GM12873 (cell line): ENCODE results near the gene MIAT.

Source experiments
- TF ChIP-seq, protein P1 (sequence below): IDR thresholded peaks from 2 replicates; pipeline ENCODE4 v1.5.1; 2012; ENCODE audit warnings: low read depth, mild to moderate bottlenecking, moderate library complexity, low read length, control low read depth; ENCODE audit not compliant: insufficient read depth; ENCODE audit errors: missing control alignments

MIAT gene

DNA sequence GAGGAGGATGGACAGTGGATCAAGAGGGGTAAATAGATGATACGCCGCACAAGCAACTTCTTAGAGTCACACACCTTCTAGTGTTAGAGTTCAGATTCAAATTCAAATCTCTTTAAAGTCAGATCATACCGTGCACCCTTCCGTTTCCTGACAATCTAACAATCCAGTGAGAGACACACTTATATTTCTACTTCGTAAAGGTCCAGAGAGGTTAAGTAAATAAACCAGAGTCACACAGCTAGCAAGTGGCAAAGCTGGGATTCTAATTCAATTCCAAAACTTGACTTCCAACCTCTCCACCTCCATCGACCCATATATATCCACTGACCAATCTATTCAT, 34.0 kb downstream of the MIAT start:
- TF ChIP-seq, protein P1, sequence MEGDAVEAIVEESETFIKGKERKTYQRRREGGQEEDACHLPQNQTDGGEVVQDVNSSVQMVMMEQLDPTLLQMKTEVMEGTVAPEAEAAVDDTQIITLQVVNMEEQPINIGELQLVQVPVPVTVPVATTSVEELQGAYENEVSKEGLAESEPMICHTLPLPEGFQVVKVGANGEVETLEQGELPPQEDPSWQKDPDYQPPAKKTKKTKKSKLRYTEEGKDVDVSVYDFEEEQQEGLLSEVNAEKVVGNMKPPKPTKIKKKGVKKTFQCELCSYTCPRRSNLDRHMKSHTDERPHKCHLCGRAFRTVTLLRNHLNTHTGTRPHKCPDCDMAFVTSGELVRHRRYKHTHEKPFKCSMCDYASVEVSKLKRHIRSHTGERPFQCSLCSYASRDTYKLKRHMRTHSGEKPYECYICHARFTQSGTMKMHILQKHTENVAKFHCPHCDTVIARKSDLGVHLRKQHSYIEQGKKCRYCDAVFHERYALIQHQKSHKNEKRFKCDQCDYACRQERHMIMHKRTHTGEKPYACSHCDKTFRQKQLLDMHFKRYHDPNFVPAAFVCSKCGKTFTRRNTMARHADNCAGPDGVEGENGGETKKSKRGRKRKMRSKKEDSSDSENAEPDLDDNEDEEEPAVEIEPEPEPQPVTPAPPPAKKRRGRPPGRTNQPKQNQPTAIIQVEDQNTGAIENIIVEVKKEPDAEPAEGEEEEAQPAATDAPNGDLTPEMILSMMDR: no peak

DNA sequence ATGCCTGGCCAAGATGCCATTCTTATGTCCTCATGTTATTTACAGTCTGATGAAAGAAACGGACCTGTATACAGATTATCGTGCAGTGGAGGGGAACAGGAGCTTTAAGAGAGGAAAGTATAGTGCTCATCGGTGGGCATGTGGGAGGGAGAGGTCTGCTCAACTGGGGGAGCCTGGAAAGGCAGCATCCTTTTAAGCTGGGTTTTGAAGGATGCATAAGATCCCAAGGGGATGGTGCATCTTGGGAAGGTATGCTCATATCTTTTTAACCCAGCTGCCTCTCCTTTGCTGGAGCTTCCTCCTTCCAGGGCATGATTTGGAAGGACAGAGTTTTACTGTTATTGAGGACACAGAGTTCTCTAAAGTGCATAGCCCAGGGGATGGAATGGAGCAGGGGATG, 34.8 kb downstream of the MIAT start:
- TF ChIP-seq, protein P1: no peak

DNA sequence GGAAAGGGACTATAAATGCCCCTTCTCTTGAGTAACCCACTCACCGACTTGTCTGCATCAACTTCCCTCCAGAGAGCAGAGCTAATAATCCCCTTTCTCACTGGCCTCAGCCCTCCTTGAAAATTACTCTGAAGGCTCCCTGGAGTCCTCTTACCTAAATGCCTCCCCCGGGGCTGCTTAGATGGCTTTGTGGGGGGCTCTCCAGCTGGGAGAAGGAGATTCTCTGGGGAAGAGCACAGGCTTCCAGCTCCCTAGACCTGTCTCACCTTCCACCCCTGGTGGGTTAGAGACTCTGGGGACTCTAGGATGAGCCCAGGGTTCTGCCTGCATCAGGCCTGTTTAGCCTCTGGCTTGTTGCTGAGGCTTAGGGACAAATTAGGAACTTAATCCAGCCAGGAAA, 39.8 kb downstream of the MIAT start:
- TF ChIP-seq, protein P1: no peak

DNA sequence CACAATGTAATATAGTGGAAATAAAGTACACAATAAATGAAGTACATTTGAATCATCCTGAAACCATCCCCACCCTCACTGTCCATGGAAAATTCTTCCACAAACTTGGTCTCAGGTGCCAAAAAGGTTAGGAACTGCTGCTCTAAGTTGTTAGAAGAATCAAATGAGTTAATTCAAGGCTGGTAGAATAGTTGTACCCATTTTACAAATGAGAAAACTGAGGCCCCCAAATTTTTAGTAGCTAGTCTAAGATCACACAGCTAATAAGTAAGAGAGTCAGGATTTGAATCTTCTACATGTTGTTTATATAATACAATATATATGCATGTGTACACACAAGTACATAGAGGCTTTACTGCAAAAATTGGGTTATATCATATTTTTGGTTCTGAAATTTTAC, 43.1 kb downstream of the MIAT start:
- TF ChIP-seq, protein P1: no peak

DNA sequence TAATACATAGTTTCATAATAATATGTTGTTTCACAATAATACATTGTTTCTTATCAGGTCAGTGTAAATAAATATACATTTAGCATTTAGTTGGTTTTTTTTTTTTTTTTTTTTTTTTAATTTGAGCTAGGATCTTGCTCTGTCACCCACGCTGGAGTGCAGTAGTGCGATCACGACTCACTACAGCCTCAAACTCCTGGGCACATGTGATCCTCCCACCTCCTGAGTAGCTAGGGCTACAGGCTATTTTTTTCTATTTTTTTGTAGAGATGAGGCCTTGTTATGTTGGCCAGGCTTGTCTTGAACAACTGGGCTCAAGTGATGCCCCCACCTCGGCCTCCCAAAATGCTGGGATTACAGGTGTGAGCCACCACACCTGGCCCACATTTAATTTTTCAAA, 43.5 kb downstream of the MIAT start:
- TF ChIP-seq, protein P1: no peak

DNA sequence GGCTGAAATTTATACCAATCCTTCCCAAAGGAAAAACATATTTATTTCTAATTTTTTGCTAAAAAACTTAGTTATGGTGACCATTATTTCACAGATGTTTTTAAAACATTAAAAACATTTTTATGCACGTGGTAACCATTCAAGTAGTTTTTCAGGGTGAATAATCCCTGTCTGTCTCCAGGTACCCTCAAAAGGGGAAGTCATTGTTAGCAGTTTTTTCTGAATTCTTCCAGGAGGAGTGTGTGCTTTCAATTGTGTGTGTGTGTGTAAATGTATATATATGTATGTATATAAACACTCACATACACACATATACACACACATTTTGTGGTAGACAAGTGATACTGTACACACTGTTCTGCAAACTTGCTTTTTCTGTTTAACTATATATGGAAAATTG, 43.9 kb downstream of the MIAT start:
- TF ChIP-seq, protein P1: no peak

DNA sequence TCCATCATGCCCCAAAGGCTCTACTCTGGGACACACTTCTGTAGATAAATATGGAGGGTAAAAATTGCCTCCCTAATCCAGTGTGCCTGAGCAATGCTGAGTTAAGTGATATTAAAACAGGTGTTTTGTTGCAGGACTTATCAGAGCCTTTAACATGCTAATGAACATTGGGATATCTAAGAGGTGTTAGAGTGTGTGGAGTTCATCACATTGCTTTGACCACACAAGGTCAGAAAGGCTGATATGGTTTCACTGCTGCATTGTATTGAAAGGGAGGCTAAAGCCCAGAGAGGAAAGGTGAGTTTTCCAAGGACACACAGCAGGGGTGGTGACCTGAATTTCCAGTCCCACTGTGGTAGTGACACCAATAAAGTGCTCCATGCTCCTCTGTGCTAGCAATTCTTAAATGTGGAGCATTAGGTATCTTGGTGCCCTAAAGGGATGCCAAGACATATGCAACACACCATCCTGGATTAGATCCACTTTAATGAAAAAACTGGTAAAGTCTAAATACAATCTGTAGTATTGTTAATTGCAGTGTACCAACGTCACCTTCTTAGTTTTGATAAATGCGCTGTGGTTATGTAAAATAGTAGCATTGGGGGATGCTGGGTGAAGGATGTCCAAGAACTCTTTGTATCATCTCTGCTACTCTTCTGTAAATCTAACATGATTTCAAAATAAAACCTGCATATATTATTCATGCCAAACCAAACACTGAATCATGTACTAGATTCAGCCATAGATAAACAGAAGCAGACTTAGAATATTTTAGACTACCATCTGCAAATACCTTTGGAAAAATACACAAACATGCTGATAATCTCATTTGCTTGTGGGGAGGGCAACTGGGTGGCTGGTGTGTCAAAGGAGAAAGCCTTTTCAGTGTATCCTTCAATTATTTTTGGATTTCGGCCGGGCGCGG, 45.8 kb downstream of the MIAT start:
- TF ChIP-seq, protein P1: no peak
